HepG2 (cell line): ENCODE results near the gene IL1RAPL1.

ENCODE experiments used
- CREB1 ChIP-seq, 2 experiments: fragments of 450-650 bp in 1 of 2; IDR thresholded peaks; 2 replicates each; pipeline ENCODE4 v1.6.1; 2016 to 2017; ENCODE audit warnings: control low read depth in 1 of 2, mild to moderate bottlenecking in 1 of 2, missing compliant biosample characterization in 1 of 2, missing genetic modification characterization in 1 of 2
- CTCF ChIP-seq: sonication (generic); formaldehyde crosslinking; IDR thresholded peaks from 2 replicates; pipeline ENCODE4 v1.5.0; 2020; ENCODE audit warnings: mild to moderate bottlenecking, missing genetic modification reagents, moderate library complexity
- EZH2 ChIP-seq: conservative IDR thresholded peaks from 2 replicates; pipeline ENCODE4 v1.6.1; 2012; ENCODE audit warnings: mild to moderate bottlenecking, low read depth, low read length, moderate library complexity
- MEIS2 ChIP-seq: sonication (generic); formaldehyde crosslinking; IDR thresholded peaks from 2 replicates; pipeline ENCODE4 v1.9.0; 2021; ENCODE audit warnings: mild to moderate bottlenecking, missing genetic modification reagents
- POLR2A ChIP-seq, 2 experiments: IDR thresholded peaks; 2 replicates each; pipeline ENCODE4 v1.6.1; 2011; ENCODE audit warnings: low read depth in 2 of 2, low read length in 2 of 2, mild to moderate bottlenecking in 1 of 2, moderate library complexity in 1 of 2; ENCODE audit not compliant: insufficient read depth in 1 of 2
- RBAK ChIP-seq: sonication (generic); formaldehyde crosslinking; IDR thresholded peaks from 2 replicates; pipeline ENCODE4 v1.5.1; 2020; ENCODE audit warnings: mild to moderate bottlenecking, missing genetic modification reagents
- ZZZ3 ChIP-seq: sonication (generic); formaldehyde crosslinking; IDR thresholded peaks from 2 replicates; pipeline ENCODE4 v1.4.0; 2020; ENCODE audit warnings: missing genetic modification reagents, mild to moderate bottlenecking, borderline replicate concordance

DNA sequence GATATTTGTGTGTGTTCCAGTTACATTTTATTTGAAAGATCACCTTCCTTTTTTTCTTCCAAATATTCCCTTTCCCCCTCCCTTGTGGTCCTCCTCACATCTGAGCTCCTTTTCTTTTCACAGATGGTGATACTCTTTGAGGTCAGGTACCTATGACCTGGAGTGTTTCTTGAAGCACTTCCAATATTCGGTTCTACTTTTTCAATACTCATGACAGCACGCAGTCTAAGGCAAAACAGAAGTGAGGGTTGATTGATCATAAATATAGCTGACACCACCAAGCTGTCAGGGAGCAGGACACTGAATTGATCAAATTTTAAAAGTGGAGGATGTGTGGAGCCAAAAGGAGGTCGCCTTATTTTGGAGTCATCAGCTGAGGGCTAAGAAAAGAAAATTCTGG, 1293.7 kb downstream of the IL1RAPL1 start:
- no peak for TF ChIP-seq RBAK (CRISPR knock-in tag)
- TF ChIP-seq POLR2A (IDR thresholded peaks at IDR 0.05; ENCODE audit: insufficient read depth in 1 of 2, low read depth in 2 of 2, low read length in 2 of 2) = no peak
- TF ChIP-seq CTCF (CRISPR knock-in tag) = no peak
- no peak for TF ChIP-seq MEIS2 (CRISPR knock-in tag)
- TF ChIP-seq CREB1 (IDR thresholded peaks at IDR 0.05) = no peak
- TF ChIP-seq CREB1 (CRISPR knock-in tag; IDR thresholded peaks at IDR 0.05) = no peak
- no peak for TF ChIP-seq EZH2
- TF ChIP-seq ZZZ3 (CRISPR knock-in tag) = no peak
